GOT3 (cell line): Measurements from ENCODE around the gene MOXD1.

ENCODE experiments used
- DNase-seq: peaks from one replicate; lab custom pipeline; 2025; ENCODE audit warnings: mixed read lengths; lab: John Stamatoyannopoulos, UW

The MOXD1 gene

DNA sequence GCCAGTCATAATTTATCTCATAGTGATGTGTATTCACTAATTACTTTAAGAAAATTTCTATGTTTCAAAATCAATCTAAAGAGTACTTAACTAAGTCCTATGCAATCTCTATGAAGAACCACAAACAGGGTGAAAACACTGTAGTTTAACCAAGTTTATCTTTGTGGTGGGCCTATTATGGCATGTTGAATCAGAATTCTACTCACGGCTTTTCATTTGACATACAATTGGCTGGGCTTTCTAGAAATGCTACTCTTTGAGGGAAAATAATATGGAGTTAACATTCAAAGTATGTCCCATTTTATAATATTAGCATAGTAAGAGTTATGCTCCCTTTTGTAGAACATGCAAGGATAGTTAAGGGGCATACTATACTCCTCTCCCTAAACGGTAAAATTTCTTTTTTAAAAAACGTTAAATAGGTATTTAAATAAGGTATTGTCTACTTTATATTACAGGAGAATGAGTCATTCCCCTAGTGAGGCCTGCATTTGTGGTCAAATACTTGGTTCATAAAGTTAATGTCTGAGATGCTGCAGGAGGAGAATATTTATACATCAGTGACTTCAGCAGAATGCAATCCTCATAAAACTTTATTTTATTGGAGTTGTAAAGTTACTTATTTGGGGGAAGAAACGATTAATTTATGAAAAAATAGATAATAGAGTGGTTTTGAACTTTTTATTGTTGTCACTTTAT, 1.8 kb downstream of the MOXD1 start:
- no peak for DNase-seq

DNA sequence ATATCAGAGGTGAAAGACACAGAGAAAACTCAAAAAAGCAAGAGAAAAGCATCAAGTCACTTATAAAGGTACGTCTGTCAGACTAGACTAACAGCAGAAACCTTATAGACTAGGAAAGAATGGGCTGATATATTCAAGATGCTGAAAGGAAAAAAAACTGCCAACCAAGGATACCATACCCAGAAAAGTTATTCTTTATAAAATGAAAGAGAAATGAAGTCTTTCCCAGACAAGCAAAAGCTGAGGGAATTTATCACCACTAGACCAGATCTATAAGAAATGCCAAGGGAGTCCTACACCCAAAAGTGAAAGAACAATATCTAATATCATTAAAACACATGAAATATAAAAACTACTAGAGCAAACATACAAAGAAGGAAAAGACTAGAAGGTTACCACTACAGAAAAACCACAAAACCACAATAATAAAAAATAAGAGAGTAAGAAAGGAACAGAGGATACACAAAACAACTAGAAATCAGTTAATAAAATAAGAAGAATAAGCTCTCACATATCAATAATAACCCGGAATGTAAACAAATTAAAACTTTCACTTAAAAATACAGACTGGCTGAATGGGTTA, 6.2 kb downstream of the MOXD1 start:
- DNase-seq = no peak

DNA sequence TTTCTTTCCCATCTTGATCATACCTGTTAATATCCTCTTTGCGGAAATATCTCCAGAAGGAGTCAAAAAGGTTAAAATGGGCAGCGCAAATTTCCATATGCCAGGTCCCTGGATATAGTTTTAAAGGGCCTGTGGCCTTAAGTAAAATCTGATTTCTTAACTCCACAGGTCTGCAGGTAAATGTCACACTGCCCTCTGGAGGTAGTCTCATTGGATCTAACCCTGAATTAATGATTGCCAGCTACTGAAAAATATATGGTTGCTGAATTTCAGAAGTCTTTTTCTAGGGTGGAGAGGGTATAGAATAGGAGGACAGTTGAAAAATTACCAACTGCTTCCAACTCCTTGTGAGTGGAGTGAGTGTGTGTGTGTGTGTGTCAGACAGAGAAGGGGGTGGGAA, 8.5 kb downstream of the MOXD1 start:
- DNase-seq = no peak

DNA sequence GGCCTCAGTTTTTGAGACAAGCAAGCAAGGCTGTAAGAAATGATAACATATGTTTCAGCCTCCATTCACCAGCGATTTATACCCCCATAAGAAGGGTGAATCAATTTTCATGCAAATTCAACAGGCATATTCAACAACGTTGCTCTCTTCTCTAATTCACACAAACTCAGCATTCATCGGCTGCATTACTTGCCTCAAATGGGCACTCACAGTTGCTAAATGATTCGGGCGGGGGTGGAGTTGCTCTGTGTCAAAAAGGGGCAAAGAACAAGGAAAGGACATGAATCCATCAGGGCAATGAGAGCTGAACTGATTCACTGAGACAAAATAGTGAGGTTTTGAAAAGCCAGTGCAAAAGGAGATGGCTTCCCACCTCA, 9.0 kb downstream of the MOXD1 start:
- no peak for DNase-seq

DNA sequence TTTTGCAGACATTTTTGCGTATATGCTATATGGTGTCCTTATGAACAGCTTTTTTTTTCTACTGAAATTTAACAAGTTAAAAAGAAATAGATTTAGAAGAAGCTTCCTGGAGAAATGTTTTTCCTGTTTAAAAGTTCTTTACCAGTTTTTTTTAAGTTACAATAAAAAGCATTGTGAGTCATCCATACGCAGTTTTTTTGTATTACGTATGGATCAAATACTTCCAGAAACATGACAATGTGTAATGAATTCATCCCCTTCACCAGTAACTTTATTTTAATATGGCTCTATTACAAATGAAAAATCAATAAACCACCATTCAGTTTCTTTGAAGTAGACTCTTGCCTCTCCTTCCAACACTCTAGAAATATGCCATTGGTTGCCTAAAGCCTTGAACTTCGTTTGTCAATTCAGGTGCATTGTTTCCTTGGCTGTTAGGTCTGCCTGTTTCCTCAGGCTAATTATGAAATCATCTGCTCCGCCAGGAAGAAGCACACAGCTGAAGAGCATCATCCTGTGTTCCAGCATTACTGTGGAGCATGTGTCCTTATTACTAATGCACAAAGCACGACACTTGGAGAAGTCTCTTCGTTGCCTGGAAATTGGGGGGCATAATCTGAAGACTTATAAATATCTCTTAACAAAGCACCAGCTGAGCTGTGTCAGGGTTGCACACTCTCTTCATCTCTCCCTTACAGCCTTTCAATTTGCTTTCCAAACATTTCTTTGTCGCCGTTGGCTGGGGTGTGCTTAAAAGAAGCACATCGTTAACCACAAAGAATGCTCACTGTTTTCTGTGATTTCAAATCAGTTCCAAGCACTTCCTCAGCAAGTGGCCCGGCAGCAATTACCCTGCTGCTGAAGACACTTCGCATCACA, 9.6 kb downstream of the MOXD1 start:
- no peak for DNase-seq

DNA sequence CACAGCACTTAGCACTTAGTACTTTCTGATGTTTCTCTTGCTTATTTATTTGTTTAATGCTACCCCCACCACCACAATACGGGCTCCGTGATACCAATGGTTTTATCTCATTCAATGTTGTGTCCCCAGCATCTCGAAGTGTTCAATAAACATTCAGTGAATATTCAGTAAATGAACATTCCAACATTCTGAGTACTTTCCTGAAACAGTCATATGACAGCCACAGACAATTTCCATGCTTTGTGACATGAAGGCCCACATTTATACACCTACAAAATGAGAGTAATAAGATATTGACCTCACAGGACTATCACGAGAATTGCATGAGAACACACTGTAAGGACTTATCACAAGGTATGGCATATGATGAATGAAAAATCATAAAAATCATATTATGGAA, 10.8 kb downstream of the MOXD1 start:
- DNase-seq = no peak

DNA sequence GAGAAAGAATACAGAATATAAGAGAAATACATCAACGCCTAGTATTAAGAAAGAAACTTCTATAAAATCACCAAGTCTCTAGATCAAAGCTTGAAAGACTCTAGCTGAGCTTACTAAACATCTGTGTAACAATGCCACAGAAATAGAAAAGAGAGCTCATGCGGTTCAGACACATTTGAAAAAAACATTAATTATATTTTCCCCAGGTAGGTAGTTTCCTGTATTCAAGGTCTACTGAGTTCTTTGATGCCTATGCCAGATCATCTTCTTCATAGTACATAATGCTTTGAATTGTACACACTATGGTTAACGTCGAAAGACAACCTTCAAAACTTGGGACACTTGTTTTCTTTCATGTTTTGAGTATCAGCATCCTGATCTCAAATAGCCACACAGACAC, 11.3 kb downstream of the MOXD1 start:
- DNase-seq = no peak

DNA sequence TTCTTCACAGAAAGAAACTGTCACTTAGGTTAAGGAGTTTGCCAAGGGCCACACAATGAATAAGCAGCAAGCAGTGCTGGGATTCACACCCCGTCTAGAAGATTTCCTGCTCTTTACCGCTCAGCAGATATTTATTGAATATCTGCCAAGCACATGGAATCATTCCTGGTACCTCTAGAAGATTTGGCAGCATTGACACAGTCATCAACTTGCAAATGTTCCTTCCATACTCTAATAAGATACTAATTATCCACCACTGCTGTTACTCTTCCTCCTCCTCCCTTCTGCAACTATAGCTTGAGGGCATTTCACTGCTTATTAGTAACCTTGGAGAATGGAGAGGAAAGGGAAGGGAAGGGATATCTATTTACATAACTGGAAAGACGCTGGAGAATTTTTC, 13.0 kb downstream of the MOXD1 start:
- no peak for DNase-seq

DNA sequence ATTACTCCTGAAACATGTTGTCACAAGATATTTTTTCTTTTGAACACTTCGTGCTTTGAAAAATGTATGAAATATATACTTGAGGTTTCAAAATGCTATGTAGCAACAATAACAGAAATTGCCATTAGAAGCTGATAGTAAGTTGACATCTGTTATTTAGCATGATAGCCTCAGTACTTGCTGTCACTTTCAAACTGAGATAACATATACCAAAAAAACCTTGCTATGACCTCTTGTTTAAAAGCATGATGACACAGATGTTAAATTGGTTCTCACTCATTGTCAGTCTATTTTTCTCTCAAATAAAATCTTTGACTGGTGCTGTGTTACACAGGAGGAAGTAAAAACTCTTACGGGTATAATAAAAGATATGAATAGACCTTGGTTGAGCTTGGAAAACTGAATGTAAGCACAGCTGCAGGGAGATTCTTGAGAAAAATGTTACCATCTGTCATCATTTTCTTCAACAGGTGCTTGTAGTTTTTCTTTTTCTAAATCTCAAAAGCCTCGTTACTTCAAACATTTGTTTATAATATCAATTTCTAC, 18.6 kb downstream of the MOXD1 start:
- DNase-seq = no peak

DNA sequence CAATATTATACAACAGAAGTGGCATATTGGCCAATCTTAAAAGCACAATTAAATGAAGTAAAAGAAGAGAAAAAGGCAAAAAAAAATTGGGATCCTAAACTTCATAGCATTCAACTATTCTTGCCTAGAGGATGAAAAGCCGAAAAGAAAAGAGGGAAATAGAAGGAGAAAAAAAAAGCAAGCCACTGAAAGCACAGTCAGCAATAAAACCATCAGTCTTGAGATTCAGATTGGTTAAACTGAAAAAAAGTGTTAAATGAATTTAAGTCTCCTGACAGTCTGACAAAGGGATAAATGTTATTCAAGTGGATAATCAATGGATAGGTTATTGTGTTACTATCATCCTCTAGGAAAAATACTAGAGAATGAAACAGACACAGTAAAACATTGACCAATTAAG, 19.9 kb downstream of the MOXD1 start:
- no peak for DNase-seq

DNA sequence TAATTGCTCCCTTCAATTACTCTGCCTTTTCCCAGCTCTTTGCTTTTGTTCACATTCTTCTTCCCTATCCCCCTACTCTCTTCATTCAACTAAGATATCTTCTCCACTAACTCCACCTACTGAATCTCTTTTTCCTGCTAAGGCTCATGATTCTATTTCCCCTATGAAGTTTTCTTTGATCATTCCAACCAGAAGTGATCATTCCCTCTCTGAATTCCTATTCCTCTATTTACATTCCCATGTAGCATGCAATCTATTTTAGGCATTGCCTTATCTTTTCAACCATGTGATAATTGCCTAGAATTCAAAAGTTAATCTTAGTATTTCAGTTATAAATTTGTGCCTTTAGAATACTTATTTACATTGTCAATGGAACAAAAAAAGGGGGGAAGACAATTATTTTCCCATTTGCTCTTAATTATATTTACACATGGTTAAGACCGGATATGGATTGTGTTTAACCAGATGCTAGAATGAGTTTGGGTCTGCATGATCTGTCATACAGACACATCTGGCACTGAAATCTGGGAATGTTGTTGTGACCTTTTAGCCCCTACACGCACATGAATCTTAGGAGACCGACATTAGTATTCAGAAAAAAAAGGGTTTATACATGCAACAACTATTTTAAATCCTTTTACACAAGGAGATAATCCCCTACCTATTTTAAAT, 20.8 kb downstream of the MOXD1 start:
- DNase-seq = no peak

DNA sequence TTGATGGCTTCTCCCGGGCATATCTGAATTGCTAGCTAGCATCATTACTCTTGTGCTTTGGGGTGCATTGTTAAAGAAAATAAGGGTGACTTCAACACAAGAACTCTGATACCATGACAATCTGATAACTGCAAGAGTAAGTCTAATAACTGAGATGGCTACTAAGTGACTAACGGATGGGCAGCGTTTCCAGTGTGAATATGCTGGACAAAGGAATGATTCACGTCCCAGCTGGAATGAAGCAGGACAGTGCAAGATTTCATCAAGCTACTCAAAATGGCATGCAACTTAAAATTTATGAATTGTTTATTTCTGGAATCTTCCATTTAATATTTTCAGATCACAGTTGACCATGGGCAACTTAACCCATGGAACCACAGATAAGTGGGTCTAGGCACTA, 31.7 kb downstream of the MOXD1 start:
- no peak for DNase-seq

DNA sequence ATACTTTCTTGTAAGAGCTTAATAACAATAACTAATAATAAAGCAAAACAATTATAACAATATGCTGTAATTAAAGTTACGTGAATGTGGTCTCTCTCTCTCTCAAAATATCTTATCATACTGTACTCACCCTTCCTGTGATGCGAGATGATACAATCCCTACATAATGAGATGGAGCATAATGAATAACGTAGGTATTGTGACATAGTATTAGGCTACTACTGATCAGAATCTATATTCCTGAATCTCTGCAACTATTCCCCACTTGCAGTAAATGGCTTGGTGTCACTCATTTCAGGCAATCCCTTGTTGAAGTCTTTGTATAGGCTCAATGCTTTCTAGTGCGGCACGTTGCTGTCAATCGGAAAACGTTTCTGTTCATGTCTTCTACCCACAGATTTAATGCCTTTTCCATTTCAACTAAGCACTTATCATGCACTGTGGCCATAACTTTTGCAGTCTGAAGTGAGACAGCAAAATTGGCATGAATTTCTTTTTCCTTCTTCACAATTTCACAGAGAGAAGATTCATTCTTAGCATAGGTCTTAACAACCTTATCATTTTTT, 32.3 kb downstream of the MOXD1 start:
- no peak for DNase-seq

DNA sequence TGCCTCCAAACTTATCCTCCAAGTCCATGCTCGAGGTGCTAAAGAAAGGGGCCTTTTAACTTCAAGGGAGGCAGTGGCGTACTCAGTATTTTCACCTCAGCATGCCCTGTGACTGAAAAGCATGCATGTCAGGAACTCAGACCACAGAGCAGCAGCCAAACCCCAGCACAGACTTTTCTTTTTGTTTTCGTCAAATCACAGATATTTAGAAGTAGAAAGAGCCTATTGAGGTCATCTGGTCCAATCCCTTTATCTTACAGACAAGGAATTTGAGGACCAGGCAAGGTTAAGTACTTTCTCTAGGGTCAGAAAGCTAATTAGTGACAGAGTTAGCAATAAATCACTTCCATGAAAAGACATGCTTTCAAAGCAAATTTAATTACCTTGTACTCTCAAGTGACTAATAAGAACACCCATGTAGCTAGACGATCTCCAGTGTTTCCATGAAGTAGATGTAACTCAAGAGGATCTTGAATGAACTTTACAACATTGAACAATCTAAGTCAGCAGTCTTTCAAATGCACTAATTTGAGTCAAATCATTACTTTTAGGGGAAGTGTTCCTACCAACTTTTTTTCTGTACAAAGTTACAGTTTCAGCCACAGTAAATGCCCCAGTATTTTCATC, 35.9 kb downstream of the MOXD1 start:
- no peak for DNase-seq

DNA sequence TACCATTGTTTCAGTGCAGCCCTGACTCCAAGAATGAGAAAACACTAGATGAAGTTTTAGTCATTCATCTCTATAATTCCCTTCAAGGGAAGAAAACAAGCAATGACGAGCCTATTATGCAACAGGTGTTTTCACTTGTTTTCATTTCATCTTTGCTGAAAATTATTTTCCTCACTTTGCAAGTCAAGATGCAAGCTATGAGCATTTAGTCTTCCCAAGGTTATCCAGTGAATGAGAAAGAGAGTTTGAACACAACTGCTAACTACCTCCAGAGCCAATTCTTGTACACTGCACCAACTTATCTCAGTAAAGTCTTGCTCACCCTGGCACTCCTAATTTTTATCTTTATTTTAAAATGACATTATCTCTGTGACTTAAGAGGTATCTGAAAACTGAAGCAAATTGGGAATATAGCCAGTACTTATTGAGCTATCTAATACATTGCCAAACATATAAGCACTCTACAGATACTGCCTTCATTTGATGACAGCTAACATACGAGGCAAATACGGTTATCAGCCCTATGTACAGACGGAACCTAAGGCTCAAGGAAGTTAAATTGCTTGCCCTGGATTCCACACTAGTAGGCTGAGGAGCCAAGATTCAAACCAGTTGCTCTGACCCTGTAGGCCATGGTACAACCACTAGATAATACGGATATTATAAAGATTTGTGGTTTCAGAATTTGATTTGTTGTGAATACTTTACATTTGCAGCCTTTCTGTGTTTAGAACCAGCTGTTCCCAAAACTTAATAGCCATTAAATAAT, 36.8 kb downstream of the MOXD1 start:
- no peak for DNase-seq

DNA sequence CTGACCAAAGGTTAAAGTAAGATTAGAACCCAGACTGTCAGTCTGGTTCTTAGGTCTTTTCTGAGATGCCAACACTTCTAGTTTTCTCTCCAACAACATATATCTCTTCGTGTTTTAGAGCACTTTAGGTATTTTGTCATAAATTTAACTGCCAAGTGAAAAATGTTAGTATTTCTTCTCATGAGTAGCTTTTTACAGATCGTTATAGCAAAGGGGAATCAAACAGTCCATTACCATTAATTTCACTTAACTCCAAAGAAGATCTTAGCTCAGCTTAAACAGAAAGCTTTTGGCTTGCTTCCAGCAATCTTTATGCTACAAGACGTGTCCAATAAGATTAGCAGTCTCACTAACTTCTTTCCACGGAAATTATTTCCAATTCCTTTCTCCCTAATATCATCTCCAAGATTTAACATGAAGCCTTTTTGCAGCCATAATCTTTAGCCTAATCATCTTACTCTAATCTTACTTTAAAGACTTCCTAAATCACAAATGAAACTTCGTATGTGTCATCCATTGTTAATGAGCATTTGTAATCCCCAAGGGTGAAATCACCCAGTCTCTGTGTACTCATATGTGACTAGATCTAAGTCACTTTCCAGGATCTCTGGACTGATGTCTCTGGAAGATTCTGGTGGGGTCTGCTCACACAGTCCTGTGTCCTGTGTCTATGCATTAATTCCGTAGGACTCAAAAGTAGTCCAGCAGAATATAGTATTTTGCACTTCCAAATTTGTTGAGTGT, 38.7 kb downstream of the MOXD1 start:
- DNase-seq = no peak

DNA sequence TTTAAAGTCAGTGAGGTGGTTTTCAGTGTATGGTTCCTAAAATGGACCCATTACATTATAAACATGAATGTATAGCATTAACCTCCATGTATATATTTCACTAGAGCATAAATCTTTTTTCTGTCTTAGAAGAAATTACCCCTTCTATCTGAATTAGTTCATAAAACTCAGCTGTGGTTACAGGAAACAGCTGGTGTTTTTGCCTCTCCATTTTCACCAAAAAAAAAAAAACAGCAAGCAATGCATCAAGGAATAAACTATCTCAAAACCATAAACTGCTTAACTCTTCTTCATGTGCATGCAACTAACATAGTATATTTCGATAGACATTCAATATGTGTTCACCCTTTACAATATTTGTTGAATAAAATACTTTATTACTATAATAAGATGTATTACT, 40.2 kb downstream of the MOXD1 start:
- DNase-seq = no peak

DNA sequence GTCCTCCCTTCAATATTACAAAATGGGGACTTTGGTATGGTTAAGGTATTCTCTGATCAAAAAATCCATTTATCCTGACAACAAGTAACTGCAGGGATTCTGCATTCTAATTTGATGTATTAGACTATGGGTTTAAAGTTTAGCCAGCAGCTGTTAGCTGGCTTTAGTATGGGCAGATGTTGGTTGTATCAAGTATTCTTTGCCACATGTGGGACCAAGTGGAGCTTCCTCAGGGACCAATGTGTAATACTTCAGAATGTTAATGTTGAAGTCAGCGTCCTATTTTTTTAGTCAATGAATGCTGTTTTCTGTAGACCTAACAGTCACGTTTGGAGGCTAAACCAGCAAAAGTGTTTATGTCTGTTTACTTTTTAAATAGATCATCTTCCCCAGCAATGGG, 41.4 kb downstream of the MOXD1 start:
- DNase-seq = no peak

DNA sequence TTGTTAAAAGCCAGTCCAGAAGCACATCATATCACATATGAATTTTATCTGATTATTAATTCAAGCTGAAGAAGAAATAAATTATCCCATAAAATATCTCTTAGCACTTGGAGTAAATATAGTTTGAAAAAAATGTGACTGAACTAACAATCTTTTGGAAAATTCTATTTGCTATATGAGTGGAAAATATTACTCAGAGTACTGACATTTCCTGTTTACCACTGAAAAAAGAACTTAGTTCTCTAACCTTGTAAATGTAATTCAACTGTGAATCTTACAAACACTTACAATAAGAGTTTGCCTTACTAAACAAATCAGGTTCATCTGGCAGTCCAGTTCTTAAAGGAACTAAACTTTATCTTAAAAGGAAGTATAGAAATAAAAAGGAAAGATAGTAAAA, 44.2 kb downstream of the MOXD1 start:
- DNase-seq = no peak

DNA sequence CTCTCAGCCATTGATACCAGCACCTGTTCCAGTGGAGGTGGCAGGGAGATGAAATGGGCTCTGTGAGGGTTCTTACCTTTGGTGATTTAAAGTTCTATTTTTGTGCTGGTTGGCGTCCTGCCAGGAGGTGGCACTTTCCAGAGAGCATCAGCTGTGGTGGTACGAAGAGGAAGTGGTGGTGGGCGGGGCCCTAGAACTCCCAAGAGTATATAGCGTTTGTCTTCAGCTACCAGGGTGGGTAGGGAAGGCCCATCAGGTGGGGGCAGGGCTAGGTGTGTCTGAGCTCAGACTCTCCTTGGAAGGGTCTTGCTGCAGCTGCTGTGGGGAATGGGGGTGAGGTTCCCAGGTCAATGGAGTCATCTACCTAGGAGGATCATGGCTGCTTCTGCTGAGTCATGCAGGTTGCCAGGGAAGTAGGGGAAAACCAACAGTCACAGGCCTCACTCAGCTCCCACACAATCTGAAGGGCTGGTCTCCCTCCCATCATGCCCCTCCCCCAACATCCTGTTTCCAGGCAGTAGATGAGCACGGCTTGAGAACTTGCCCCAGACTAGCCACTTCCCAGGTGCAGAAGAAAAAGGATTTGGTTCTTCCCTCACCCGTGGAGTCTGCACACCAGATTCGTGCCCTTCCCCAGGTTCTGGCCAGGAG, 46.6 kb downstream of the MOXD1 start:
- no peak for DNase-seq
